ENCODE measurements around the gene TMOD4.

Gene TMOD4

GRCh38 chr1:151175041-151175741 lies 590 bp downstream of the TMOD4 start:
- DNase-seq (ENCODE audit: low read depth), result no peak

- DNase-seq (ENCODE audit: low read depth), result no peak
Measured at GRCh38 chr1:151171190-151171589, 4.6 kb downstream of the TMOD4 start.

GRCh38 chr1:151167116-151167515 lies 8.7 kb downstream of the TMOD4 start:
- DNase-seq (ENCODE audit: low read depth), result no peak

- DNase-seq (ENCODE audit: low read depth), result peak; percentile 87
Measured at GRCh38 chr1:151166505-151166956, 9.2 kb downstream of the TMOD4 start.

- DNase-seq (ENCODE audit: low read depth), result peak; percentile 100
Measured at GRCh38 chr1:151165738-151166504, 9.9 kb downstream of the TMOD4 start, which contains the start of the genes LYSMD1 and SCNM1. TSS of gene LYSMD1 (minus strand) at chr1:151165902. CDS start at chr1:151165258, 644 bp downstream. TSS of gene SCNM1 (plus strand) at chr1:151166144. CDS start at chr1:151166153, 9 bp downstream.

GRCh38 chr1:151165281-151165737 lies 10.5 kb downstream of the TMOD4 start:
- DNase-seq (ENCODE audit: low read depth), result peak; percentile 54

GRCh38 chr1:151164732-151165280 lies 11.0 kb downstream of the TMOD4 start:
- no peak for DNase-seq (ENCODE audit: low read depth)

- DNase-seq (ENCODE audit: low read depth), result no peak
Measured at GRCh38 chr1:151159373-151159772, 16.4 kb downstream of the TMOD4 start.

- DNase-seq (ENCODE audit: low read depth), result no peak
Measured at GRCh38 chr1:151158751-151159251, 17.0 kb downstream of the TMOD4 start.

GRCh38 chr1:151158326-151158725 lies 17.5 kb downstream of the TMOD4 start:
- no peak for DNase-seq (ENCODE audit: low read depth)

GRCh38 chr1:151157067-151157531 lies 18.7 kb downstream of the TMOD4 start:
- DNase-seq (ENCODE audit: low read depth), result no peak

GRCh38 chr1:151156515-151156819 lies 19.3 kb downstream of the TMOD4 start, which contains the start of gene TNFAIP8L2:
TSS of gene TNFAIP8L2 (plus strand) at chr1:151156649. CDS start at chr1:151158698, 2,049 bp downstream.
- DNase-seq (ENCODE audit: low read depth), result no peak

- DNase-seq (ENCODE audit: low read depth), result no peak
Measured at GRCh38 chr1:151147665-151148064, 28.1 kb downstream of the TMOD4 start.

GRCh38 chr1:151147132-151147503 lies 28.7 kb downstream of the TMOD4 start:
- DNase-seq (ENCODE audit: low read depth), result no peak

- DNase-seq (ENCODE audit: low read depth), result peak; percentile 93
Measured at GRCh38 chr1:151146412-151147131, 29.2 kb downstream of the TMOD4 start, which contains the start of gene SEMA6C. TSS of gene SEMA6C (minus strand) at chr1:151146631. CDS start at chr1:151142621, 4,010 bp downstream.

- DNase-seq (ENCODE audit: low read depth), result peak; percentile 34
Measured at GRCh38 chr1:151146072-151146411, 29.7 kb downstream of the TMOD4 start.

GRCh38 chr1:151145304-151146071 lies 30.3 kb downstream of the TMOD4 start:
- peak; percentile 31 for DNase-seq (ENCODE audit: low read depth)

GRCh38 chr1:151144474-151145303 lies 31.1 kb downstream of the TMOD4 start:
- no peak for DNase-seq (ENCODE audit: low read depth)

- DNase-seq (ENCODE audit: low read depth), result no peak
Measured at GRCh38 chr1:151143986-151144385, 31.8 kb downstream of the TMOD4 start.

GRCh38 chr1:151143057-151143435 lies 32.7 kb downstream of the TMOD4 start:
- no peak for DNase-seq (ENCODE audit: low read depth)
